SK-N-SH (cell line): ENCODE data around the gene TPSB2.

Source experiments
- CTCF ChIP-seq: fragments of 200-600 bp; sonication (generic); IDR thresholded peaks from 2 replicates; pipeline ENCODE4 v1.6.1; 2017; ENCODE audit warnings: antibody characterized with exemption, mild to moderate bottlenecking, moderate library complexity
- FOXM1 ChIP-seq: IDR thresholded peaks from 2 replicates; pipeline ENCODE4 v1.4.0; 2012; ENCODE audit warnings: low read depth, mild to moderate bottlenecking
- TF ChIP-seq, protein P1 (sequence below): IDR thresholded peaks from 2 replicates; pipeline ENCODE4 v1.4.0; 2012; ENCODE audit warnings: low read depth

- TF ChIP-seq FOXM1 (no peak), CTCF (no peak)
- TF ChIP-seq, protein P1, sequence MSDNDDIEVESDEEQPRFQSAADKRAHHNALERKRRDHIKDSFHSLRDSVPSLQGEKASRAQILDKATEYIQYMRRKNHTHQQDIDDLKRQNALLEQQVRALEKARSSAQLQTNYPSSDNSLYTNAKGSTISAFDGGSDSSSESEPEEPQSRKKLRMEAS = no peak
Measured at GRCh38 chr16:1206786-1207185, 23.2 kb downstream of the TPSB2 start.
